Psoas muscle (tissue), 8 donors: ENCODE data around the gene HCK. TPM values are rescaled to one million over a fixed set of nuclear protein-coding genes. Genes with fewer than 3 reads are reported as not detected.

Source experiments
- ATAC-seq, 4 donors: fragments of 200-7000 bp; cut with Tn5 transposase; one replicate each; pipeline ENCODE4 v1.9.1; 2020; ENCODE audit warnings: moderate library complexity in 3 of 4, mild to moderate bottlenecking in 2 of 4
- DNase-seq, 2 donors: peaks; one replicate each; pipeline ENCODE4 v3.0.0-alpha.2; 2020
- H3K27ac ChIP-seq: fragments of 200-600 bp; one replicate; pipeline ENCODE4 v1.8.0; 2022
- H3K27me3 ChIP-seq, 3 donors: fragments of 200-600 bp in 1 of 3; one replicate each; pipeline versions ENCODE4 v1.6.1 to v1.8.0; 2013 to 2022; ENCODE audit warnings: low read length in 2 of 3, mild to moderate bottlenecking in 2 of 3, moderate library complexity in 1 of 3; ENCODE audit not compliant: insufficient read depth in 3 of 3
- H3K36me3 ChIP-seq, 2 donors: fragments of 200-600 bp in 1 of 2; one replicate each; pipeline versions ENCODE4 v1.6.1 to v1.8.0; 2013 to 2022; ENCODE audit warnings: low read depth in 1 of 2, mild to moderate bottlenecking in 1 of 2, moderate library complexity in 1 of 2; ENCODE audit not compliant: insufficient read depth in 1 of 2
- H3K4me1 ChIP-seq: fragments of 200-600 bp; one replicate; pipeline ENCODE4 v1.8.0; 2022
- H3K4me3 ChIP-seq: fragments of 200-600 bp; one replicate; pipeline ENCODE4 v1.8.0; 2022; ENCODE audit warnings: mild to moderate bottlenecking
- H3K9me3 ChIP-seq: fragments of 200-600 bp; one replicate; pipeline ENCODE4 v1.8.0; 2022
- WGBS, 3 donors: extraction: QIAGEN DNeasy Blood & Tissue Kit; methylation state at CpG; one replicate each; pipeline versions ENCODE4 v1.1.6 to v1.1.7; 2013; 5-methylcytosine and 5-hydroxymethylcytosine counted together
- intact Hi-C, 2 donors: fragments of 100-400 bp; cut with DNase I; formaldehyde crosslinking; loops; one replicate each; pipeline versions ENCODE4 v1.11.0 to v1.14.2; 2022
- polyA plus RNA-seq, 3 donors: library from polyadenylated mRNA; stranded (reverse); fragments of 200-250 nt; gene quantifications; one replicate each; pipeline ENCODE4 v1.2.3, GENCODE V29; 2013
- total RNA-seq, 4 donors: library from RNA; stranded (reverse); fragmentation: NEBNext Ultra II Directional in 2 of 4; extraction: Animal tissue kit (Norgen Biotek cat#: 25700) in 2 of 4; gene quantifications; one replicate each; pipeline versions ENCODE4 v1.2.1 to v1.2.4, GENCODE V29; 2021 to 2023
- TF ChIP-seq, protein P1 (sequence below): fragments of 200-600 bp; IDR thresholded peaks from one replicate; pipeline ENCODE4 v1.8.0; 2022; ENCODE audit warnings: antibody characterized with exemption
- donor health status: healthy with polysubstance abuse.
- donor health status: DM: no; HTN: no; CAD: no; lungs with moderate emphysema.
- donor health status: Bipolar disorder and iron deficiency.
- donor health status: healthy.
- donor health status: DM: yes; HTN: yes; CAD: no.
- donor health status: DM: no; HTN: no; CAD: no.
- donor health status: DM: no; HTN: no; CAD: no.
- donor health status: DM: yes; HTN: yes; CAD: no.

Gene HCK
- total and polyA plus RNA-seq, 7 donors, result 0.79 to 5.5 (median 1.9) TPM

DNA sequence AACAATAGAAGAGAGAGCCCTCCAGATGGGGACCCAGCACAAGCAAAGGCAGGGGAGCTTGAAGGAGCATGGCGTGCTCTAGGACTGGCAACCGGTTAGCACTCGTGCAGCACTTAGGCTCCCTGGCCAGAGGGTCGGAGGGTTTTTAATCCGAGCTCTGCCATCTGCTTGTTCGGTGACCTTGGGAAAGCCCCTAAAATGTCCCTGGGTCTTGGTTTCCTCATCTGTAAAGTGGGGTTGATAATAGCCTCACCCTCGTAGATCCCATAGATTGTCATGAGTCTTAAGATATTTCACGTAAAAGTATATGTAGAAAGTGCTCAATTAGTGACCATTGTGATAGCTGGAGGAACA is 16.6 kb upstream of the HCK start:
- Histone ChIP-seq H3K9me3 (no peaks in the 10 kb centered on the region), H3K4me3 (no peak overlapping the region), H3K27me3 (peaks cover 0 to 46% (median 3%) of the 10 kb centered on the region in 3 donors), H3K4me1 (no peaks in the 10 kb centered on the region), H3K27ac (no peak overlapping the region), H3K36me3 (no peaks in the 10 kb centered on the region)
- ATAC-seq (no peak), DNase-seq (no peak)
- intact Hi-C loops, result loop anchor here in 1 of 2 donors (10.0 kb wide), 2 partner anchors 211 to 311 kb away; partner anchors contain the start of gene BCL2L1
- TF ChIP-seq, protein P1, sequence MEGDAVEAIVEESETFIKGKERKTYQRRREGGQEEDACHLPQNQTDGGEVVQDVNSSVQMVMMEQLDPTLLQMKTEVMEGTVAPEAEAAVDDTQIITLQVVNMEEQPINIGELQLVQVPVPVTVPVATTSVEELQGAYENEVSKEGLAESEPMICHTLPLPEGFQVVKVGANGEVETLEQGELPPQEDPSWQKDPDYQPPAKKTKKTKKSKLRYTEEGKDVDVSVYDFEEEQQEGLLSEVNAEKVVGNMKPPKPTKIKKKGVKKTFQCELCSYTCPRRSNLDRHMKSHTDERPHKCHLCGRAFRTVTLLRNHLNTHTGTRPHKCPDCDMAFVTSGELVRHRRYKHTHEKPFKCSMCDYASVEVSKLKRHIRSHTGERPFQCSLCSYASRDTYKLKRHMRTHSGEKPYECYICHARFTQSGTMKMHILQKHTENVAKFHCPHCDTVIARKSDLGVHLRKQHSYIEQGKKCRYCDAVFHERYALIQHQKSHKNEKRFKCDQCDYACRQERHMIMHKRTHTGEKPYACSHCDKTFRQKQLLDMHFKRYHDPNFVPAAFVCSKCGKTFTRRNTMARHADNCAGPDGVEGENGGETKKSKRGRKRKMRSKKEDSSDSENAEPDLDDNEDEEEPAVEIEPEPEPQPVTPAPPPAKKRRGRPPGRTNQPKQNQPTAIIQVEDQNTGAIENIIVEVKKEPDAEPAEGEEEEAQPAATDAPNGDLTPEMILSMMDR, result no peak
- WGBS, 3 donors, result 75 to 84% (median 83%) methylated on average over 8 of the region's 8 CpGs

DNA sequence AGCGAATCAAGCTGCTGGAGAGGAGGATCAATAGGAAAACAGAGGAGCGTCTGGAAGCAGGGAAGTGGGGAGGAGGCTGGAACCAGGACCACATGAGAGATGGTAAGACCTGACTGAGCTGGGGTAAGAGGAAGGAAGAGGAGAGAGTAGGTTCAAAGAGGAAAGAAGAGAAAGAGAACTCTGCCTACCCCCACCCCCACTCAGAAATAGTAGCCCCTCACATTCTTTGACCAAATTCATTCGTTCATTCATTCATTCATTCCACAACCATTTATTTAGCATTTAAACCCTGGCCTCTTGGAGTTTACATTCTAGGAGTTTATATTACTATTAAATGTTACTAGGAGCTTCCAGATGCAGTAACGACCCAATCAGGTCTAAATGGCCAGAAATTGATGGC is 15.8 kb upstream of the HCK start:
- H3K4me1 ChIP-seq, result no peaks in the 10 kb centered on the region
- no peak for DNase-seq
- no peaks in the 10 kb centered on the region for H3K9me3 ChIP-seq
- 47 to 54% (median 54%) methylated on average over 4 of the region's 4 CpGs for WGBS, 3 donors
- H3K36me3 ChIP-seq, result no peaks in the 10 kb centered on the region
- no peak for ATAC-seq
- intact Hi-C loops, result loop anchor here in 1 of 2 donors (10.0 kb wide), 2 partner anchors 211 to 311 kb away; partner anchors contain the start of gene BCL2L1
- TF ChIP-seq, protein P1, result no peak
- no peak overlapping the region for H3K27ac ChIP-seq
- H3K27me3 ChIP-seq, result peaks cover 0 to 46% (median 3%) of the 10 kb centered on the region in 3 donors
- no peak overlapping the region for H3K4me3 ChIP-seq

- Histone ChIP-seq H3K4me3 (no peak overlapping the region), H3K27ac (no peak overlapping the region), H3K27me3 (peaks cover 0 to 46% (median 3%) of the 10 kb centered on the region in 3 donors), H3K9me3 (no peaks in the 10 kb centered on the region), H3K4me1 (no peaks in the 10 kb centered on the region), H3K36me3 (no peaks in the 10 kb centered on the region)
- intact Hi-C loops, result loop anchor here in 1 of 2 donors (10.0 kb wide), 2 partner anchors 212 to 312 kb away; partner anchors contain the start of gene BCL2L1
- no peak for DNase-seq
- TF ChIP-seq, protein P1, result no peak
- 49 to 64% (median 49%) methylated on average over 10 of the region's 10 CpGs for WGBS, 3 donors
- no peak for ATAC-seq
These were observed 15.1 kb upstream of the HCK start for GRCh38 chr20:32036716-32037485.

- Histone ChIP-seq H3K27ac (no peak overlapping the region), H3K4me3 (no peak overlapping the region), H3K27me3 (peaks cover 0 to 42% (median 3%) of the 10 kb centered on the region in 3 donors), H3K4me1 (no peaks in the 10 kb centered on the region), H3K36me3 (no peaks in the 10 kb centered on the region), H3K9me3 (no peaks in the 10 kb centered on the region)
- intact Hi-C loops, result loop anchor here in 1 of 2 donors (10.0 kb wide), 2 partner anchors 213 to 313 kb away; partner anchors contain the start of gene BCL2L1
- TF ChIP-seq, protein P1, result no peak
- ATAC-seq (no peak), DNase-seq (no peak)
- 42 to 87% (median 56%) methylated on average over 4 of the region's 4 CpGs for WGBS, 3 donors
These were observed 14.1 kb upstream of the HCK start for GRCh38 chr20:32037929-32038328.
